ENCODE measurements around the gene NPIPB8.
"Not testable (repeated sequence)": the region's sequence is repeated elsewhere in the genome, so short reads cannot be mapped to it uniquely, and the experiment has no call there.

GRCh38 chr16:28691722-28692121 is 53.9 kb downstream of the NPIPB8 start:
- TF ChIP-seq CTCF (conservative IDR thresholded peaks at IDR 0.05 in 1 of 2, IDR thresholded peaks at IDR 0.05 in 1 of 2; ENCODE audit: low read depth in 1 of 2, low read length in 2 of 2); EZH2 (IDR thresholded peaks at IDR 0.05; ENCODE audit: low read length, missing control alignments): not testable (repeated sequence)
